Smooth muscle cell (in vitro differentiated cells): ENCODE measurements around the gene RABL3. TPM values are rescaled to one million over a fixed set of nuclear protein-coding genes. Genes with fewer than 3 reads are reported as not detected.

ENCODE experiments used
- DNase-seq: peaks from one replicate; lab custom pipeline; 2025; ENCODE audit not compliant: unreplicated experiment; lab: John Stamatoyannopoulos, UW
- H2AFZ ChIP-seq: fragments of 200-600 bp; sonication (generic); 2 replicates; pipeline ENCODE4 v1.6.0; 2016; ENCODE audit warnings: antibody characterized with exemption, low read depth, mild to moderate bottlenecking
- H3F3A ChIP-seq: fragments of 200-600 bp; sonication (generic); 2 replicates; pipeline ENCODE4 v1.6.0; 2017; ENCODE audit warnings: antibody characterized with exemption, low read depth
- H3K27ac ChIP-seq: fragments of 200-600 bp; sonication (generic); 2 replicates; pipeline ENCODE4 v1.5.1; 2016; ENCODE audit warnings: low read depth, mild to moderate bottlenecking
- H3K27me3 ChIP-seq: fragments of 200-600 bp; sonication (generic); 2 replicates; pipeline ENCODE4 v1.6.1; 2016; ENCODE audit warnings: low read depth, mild to moderate bottlenecking
- H3K36me3 ChIP-seq: fragments of 200-600 bp; sonication (generic); 2 replicates; pipeline ENCODE4 v1.5.1; 2016; ENCODE audit warnings: low read depth
- H3K4me1 ChIP-seq: fragments of 200-600 bp; sonication (generic); 2 replicates; pipeline ENCODE4 v1.5.1; 2016; ENCODE audit warnings: low read depth
- H3K4me2 ChIP-seq: fragments of 200-600 bp; sonication (generic); 2 replicates; pipeline ENCODE4 v1.6.0; 2016; ENCODE audit warnings: mild to moderate bottlenecking
- H3K4me3 ChIP-seq: fragments of 200-600 bp; sonication (generic); 2 replicates; pipeline ENCODE4 v1.5.1; 2016; ENCODE audit warnings: mild to moderate bottlenecking
- H3K79me2 ChIP-seq: fragments of 200-600 bp; sonication (generic); 2 replicates; pipeline ENCODE4 v1.6.0; 2016; ENCODE audit warnings: low read depth, mild to moderate bottlenecking
- H3K9ac ChIP-seq: fragments of 200-600 bp; sonication (generic); 2 replicates; pipeline ENCODE4 v1.6.0; 2016; ENCODE audit warnings: low read depth
- H3K9me3 ChIP-seq: fragments of 200-600 bp; sonication (generic); replicated peaks from 2 replicates; pipeline ENCODE4 v1.5.1; 2016; ENCODE audit warnings: low read depth
- H4K20me1 ChIP-seq: fragments of 200-600 bp; sonication (generic); 2 replicates; pipeline ENCODE4 v1.6.0; 2016; ENCODE audit warnings: low read depth
- CTCF ChIP-seq: fragments of 200-600 bp; sonication (generic); IDR thresholded peaks from 2 replicates; pipeline ENCODE4 v1.5.1; 2017; ENCODE audit warnings: borderline replicate concordance, mild to moderate bottlenecking, antibody characterized with exemption; ENCODE audit not compliant: insufficient read depth, poor library complexity, severe bottlenecking
- WGBS: methylation state at CpG from one replicate; pipeline ENCODE4 v1.1.7; 2016; ENCODE audit warnings: low lambda C conversion rate; 5-methylcytosine and 5-hydroxymethylcytosine counted together
- polyA plus RNA-seq: library from polyadenylated mRNA; unstranded; fragments of >200 nt; fragmentation: Nextera tagmentation; extraction: Ambion mirVana; gene quantifications from 2 replicates; pipeline ENCODE4 v1.2.1, GENCODE V29; 2016
- total RNA-seq: library from RNA; depleted of rRNA; stranded (reverse); fragments of >200 nt; gene quantifications from 2 replicates; pipeline ENCODE4 v1.2.3, GENCODE V29; 2014

Gene RABL3
- total and polyA plus RNA-seq, 2 experiments from 2014 or later, result 29.5 to 33.5 TPM

- no peak overlapping the region for H2AFZ ChIP-seq
- no peak overlapping the region for H3K4me3 ChIP-seq
- H3K36me3 ChIP-seq, result no peaks in the 10 kb centered on the region
- no peaks in the 10 kb centered on the region for H3K27me3 ChIP-seq
- no peak overlapping the region for H3K4me2 ChIP-seq
- no peaks in the 10 kb centered on the region for H3K4me1 ChIP-seq
- H3K27ac ChIP-seq, result no peak overlapping the region
- no peaks in the 10 kb centered on the region for H4K20me1 ChIP-seq
- DNase-seq, result no peak
- no peak overlapping the region for H3K9ac ChIP-seq
- no peak for TF ChIP-seq CTCF
- H3K9me3 ChIP-seq, result no peaks in the 10 kb centered on the region
- WGBS, result 82% methylated on average over 5 of the region's 5 CpGs
- H3K79me2 ChIP-seq, result no peaks in the 10 kb centered on the region
- H3F3A ChIP-seq, result no peaks in the 10 kb centered on the region
Measured at GRCh38 chr3:120652896-120653545, 89.3 kb downstream of the RABL3 start.

DNA sequence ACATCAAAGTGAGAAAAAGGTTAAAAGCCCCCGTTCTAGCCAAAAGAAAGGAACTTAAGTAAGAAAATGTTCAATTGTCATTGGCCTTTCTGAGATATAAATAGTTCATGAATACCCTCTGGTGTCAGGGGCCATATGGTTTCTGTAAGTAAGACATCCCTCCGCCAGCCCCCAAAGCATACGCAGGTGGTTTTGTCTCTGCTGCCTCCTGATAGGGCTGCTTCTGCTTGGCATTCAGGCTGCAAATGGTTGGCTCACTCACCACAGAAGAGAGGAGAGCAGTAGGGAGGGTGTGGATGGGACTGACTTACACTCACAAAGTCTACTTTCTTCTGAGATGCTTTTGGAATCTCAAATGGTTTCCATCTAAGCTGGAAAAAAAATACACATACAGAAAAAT is 90.0 kb downstream of the RABL3 start:
- no peak for DNase-seq
- Histone ChIP-seq H3F3A (no peaks in the 10 kb centered on the region), H2AFZ (no peak overlapping the region), H3K9ac (no peak overlapping the region), H3K79me2 (no peaks in the 10 kb centered on the region), H3K4me1 (no peaks in the 10 kb centered on the region), H3K36me3 (no peaks in the 10 kb centered on the region), H3K4me2 (no peak overlapping the region), H4K20me1 (no peaks in the 10 kb centered on the region), H3K4me3 (no peak overlapping the region), H3K27ac (no peak overlapping the region), H3K27me3 (no peaks in the 10 kb centered on the region), H3K9me3 (no peaks in the 10 kb centered on the region)
- 85% methylated on average over 3 of the region's 3 CpGs for WGBS
- no peak for TF ChIP-seq CTCF

GRCh38 chr3:120650311-120650710 is 92.0 kb downstream of the RABL3 start:
- Histone ChIP-seq H3K27ac (no peak overlapping the region), H3K27me3 (no peaks in the 10 kb centered on the region), H3K9ac (no peak overlapping the region), H3K4me3 (no peak overlapping the region), H3K4me1 (peaks cover 3% of the 10 kb centered on the region), H2AFZ (no peak overlapping the region), H3K4me2 (no peak overlapping the region), H4K20me1 (no peaks in the 10 kb centered on the region), H3K9me3 (no peaks in the 10 kb centered on the region), H3K36me3 (no peaks in the 10 kb centered on the region), H3K79me2 (no peaks in the 10 kb centered on the region), H3F3A (peaks cover 4% of the 10 kb centered on the region)
- WGBS, result 94% methylated on average over 2 of the region's 2 CpGs
- no peak for DNase-seq
- no peak for TF ChIP-seq CTCF

GRCh38 chr3:120649830-120650233 is 92.5 kb downstream of the RABL3 start:
- Histone ChIP-seq H3K4me3 (no peak overlapping the region), H4K20me1 (no peaks in the 10 kb centered on the region), H3K9ac (no peak overlapping the region), H3F3A (peaks cover 4% of the 10 kb centered on the region), H3K36me3 (no peaks in the 10 kb centered on the region), H3K4me1 (peaks cover 6% of the 10 kb centered on the region), H3K27ac (no peak overlapping the region), H3K79me2 (no peaks in the 10 kb centered on the region), H3K4me2 (no peak overlapping the region), H3K9me3 (no peaks in the 10 kb centered on the region), H2AFZ (no peak overlapping the region), H3K27me3 (no peaks in the 10 kb centered on the region)
- no peak for DNase-seq
- 93% methylated on average over 3 of the region's 3 CpGs for WGBS
- TF ChIP-seq CTCF, result no peak
